ENCODE measurements around the gene FUBP3.

FUBP3 gene

DNA sequence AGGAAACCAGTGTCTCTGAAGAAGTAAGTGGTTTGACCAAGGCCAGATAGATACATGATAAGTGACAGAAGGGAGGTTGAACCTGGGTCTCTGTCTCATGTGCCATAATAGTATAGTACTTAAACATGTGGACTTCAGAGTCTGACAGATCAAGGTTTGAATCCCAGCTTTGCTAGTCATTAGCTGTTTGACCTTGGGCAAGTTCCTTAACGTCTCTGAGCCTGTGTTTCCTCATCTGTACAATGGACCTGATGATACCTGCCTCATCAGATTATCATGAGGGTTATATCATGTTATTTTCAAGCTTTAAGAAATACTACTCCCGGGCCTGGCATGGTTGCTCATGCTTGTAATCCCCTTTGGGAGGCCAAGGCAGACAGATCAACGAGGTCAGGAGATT lies 24.9 kb downstream of the FUBP3 start:
- H3K27ac ChIP-seq, result no peak overlapping the region
- no peak overlapping the region for H3K4me3 ChIP-seq

DNA sequence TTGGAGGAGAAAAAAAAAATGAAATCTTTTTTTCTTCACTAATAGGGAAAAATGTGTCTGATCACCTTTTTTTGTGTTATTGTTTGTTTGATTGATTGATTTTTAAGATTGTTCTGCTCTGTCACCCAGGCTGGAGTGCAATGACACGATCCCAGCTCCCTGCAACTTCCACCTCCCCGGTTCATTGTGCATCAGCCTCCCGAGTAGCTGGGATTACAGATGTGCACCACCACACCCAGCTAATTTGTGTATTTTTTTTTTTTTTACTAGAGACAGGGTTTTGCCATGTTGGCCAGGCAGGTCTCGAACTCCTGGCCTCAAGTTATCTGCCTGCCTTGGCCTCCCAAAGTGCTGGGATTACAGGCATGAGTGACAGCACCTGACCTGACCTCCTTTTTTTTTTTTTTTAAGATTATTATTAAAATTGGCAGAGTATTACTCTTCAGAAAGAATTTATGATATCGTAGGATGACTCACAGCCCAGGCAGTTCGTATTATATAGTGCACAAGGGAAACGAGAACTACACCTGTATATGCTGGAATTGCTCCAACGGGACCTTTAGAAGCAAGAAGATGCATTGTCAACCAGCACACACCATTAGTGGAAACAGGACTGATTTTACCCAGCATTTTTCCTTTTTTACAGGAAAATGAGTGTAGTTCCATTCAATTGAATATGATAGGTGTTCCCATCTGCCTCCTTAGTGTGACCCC lies 27.7 kb downstream of the FUBP3 start:
- no peak overlapping the region for H3K27ac ChIP-seq
- no peak overlapping the region for H3K4me3 ChIP-seq

DNA sequence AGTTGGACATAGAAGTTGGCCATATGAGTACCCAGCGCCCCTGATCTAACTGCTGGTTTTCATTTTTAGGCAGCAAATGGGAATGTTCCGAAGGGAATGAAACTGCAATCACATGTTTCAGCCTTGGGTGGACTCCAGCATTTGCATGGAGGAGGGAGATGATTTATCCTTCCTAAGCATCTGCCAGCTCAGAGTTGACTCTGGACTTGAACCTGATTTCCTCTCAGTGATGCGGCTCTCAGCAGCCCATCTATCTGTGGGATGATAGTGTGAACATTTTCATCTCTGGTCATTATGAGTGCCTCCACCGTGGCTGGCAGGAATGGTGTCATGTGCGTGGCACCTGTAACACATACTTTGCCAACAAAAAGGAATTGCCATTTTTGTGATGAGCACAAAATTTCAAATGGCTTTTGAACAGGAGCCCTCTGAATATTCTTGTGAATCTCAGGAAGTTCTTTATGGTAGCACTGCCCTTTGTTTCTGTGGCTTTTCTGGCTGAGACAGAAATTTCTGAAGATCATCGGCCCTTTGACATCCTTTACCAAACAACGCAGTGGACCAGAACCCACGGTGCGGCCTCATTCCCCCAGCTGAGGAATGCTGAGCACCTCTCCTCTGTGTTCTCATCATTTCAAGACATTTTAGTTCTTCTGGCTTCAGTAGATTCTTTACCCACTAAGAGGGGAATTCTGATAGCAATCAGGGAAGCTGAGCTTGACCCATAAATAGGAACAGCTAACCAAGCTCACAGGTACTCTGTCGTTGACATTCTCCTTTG lies 28.5 kb downstream of the FUBP3 start:
- Histone ChIP-seq H3K27ac (no peak overlapping the region), H3K4me3 (no peak overlapping the region)

DNA sequence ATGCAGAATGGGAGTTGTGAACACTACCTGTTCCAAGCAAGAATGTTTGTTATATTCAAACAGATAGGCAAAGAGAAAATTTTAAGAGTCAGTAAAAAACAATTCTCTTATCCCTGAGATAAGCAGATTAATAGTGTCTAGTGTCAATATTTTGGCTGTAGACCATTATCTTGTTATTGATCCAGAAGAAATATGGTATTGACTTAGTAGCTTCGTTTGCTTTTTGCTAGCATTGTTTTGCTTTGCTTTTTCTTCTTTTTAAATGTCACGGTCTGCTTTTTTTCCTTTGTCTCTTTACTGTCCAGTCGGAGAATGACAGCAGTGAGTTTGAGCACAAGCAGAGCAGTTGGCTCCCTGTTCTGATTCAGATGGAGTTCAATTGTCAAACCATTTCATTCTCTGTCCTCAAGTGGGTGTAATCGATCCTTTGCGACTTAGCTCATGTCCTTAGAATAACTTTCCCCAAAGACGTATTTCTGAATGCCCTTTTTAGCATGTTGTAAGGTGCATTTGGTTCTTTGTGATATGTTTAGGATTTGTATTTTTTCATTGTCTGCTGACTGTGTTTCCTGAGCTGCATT lies 29.3 kb downstream of the FUBP3 start:
- no peak overlapping the region for H3K27ac ChIP-seq
- H3K4me3 ChIP-seq, result no peak overlapping the region

DNA sequence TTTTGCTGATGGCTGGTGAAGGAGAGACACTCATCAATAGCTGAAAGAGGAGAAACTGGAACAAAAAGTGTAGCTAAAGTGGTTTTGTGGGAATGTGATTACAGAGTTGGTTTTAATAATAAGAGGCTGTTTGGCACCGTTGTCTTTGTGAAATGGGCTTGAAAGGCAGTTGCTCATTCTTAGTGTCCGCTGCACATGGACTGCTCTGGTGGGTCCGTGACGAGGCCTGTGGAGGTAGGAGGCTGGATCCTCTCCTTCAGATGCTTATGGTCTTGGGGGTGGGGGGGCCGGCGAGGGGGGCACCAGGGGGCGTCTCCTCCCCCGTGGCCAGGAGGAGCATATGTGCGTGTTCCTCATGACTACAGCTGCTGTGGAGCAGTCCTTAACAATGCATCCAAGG lies 29.8 kb downstream of the FUBP3 start:
- Histone ChIP-seq H3K4me3 (no peak overlapping the region), H3K27ac (no peak overlapping the region)

DNA sequence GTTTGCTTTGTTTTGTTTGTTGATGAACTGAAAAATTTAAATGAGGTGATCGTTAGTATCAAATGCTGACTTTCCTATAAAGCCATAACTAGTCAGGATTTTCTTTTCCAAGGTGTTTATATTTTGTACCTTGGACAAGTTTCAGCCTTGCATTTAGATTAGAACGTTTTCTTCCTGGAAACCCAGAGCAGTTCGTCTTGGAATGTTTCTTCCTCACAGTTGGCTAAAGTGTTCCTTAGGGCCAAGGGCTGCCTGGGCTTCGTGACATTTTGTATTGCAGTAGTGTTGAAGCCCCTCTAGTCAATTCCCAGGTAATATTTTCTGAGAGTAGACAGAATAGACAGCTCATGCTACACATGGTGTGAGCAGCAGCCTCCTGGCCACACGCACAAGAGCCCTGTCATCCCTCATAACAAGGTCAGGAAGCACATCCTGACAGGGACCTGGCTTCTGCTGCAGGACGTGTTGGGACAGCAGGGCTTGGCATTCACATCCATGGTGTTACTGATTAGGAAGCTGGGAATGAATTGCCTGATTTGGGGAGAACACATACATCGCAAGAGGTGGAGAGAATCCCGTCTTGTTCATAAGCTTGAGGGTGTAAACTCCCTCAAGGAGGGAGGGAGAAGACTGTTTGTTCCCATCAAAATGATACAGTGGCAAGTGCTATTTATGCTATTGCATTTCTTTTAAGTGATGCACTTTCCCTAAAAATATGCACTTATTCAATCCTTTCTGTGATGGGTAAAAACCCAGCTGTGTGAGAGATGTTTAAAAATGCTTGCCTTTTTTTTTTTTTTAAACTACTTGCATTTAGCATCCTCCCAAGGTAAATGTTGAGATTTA lies 31.7 kb downstream of the FUBP3 start:
- Histone ChIP-seq H3K27ac (no peak overlapping the region), H3K4me3 (no peak overlapping the region)

DNA sequence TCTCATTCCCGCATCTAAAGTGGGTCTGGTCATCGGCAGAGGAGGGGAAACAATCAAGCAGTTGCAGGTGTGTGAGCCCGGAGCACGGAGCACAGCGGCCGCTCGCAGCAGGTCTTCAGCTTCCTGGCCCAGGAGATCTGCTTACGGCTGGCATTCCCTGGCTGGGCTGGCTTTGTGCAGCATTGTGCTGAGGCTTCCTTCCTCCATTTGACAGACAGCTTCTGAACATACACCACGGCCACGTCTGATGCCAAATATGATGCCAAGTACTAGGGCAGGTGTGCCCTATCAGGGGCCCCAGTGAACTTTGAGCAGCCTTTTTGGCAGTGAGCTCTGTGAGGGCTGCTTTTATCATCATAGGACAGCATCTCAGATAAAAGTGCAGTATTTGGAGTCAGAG lies 37.1 kb downstream of the FUBP3 start:
- Histone ChIP-seq H3K27ac (no peak overlapping the region), H3K4me3 (no peak overlapping the region)

DNA sequence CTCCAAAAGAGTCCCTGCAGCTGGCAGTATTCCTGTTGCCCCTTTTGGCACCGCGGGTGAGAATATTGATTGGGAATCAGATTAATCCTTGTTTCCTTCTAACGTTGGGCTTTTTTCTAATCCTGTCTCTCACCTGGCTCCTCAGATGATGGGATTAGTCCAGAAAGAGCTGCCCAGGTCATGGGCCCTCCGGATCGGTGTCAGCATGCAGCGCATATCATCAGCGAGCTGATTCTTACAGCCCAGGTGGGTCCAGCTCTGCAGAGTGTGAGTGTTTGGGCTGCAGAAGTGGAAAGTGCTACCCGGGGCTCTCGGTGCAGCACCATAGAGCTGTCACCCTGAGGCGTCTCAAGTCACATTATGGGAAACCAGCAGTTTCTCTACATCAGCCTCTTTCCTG lies 44.1 kb downstream of the FUBP3 start:
- H3K27ac ChIP-seq, result no peak overlapping the region

DNA sequence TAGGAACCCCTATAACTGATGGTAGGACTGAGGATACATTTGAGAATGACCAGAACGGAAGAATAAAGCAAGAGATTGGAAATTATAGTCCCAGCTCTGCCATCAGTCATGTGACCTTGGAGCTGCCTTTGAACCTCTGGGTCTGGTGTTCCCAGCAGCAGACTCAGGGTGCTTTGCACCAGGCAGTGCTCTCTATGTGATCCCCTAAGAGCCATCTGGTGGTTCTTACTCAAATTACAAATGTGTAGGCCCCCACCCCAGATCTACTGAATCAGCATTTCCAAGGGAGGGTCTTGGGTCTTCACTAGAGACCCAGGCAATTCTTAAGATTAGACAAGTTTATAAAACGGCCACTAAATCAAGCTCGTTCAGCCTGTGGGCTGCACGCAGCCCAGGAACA lies 44.8 kb downstream of the FUBP3 start:
- no peak overlapping the region for H3K27ac ChIP-seq
- no peak overlapping the region for H3K4me3 ChIP-seq

More for the DNA sequence above, 44.1 kb downstream of the FUBP3 start:
- H3K4me3 ChIP-seq, result no peak overlapping the region

DNA sequence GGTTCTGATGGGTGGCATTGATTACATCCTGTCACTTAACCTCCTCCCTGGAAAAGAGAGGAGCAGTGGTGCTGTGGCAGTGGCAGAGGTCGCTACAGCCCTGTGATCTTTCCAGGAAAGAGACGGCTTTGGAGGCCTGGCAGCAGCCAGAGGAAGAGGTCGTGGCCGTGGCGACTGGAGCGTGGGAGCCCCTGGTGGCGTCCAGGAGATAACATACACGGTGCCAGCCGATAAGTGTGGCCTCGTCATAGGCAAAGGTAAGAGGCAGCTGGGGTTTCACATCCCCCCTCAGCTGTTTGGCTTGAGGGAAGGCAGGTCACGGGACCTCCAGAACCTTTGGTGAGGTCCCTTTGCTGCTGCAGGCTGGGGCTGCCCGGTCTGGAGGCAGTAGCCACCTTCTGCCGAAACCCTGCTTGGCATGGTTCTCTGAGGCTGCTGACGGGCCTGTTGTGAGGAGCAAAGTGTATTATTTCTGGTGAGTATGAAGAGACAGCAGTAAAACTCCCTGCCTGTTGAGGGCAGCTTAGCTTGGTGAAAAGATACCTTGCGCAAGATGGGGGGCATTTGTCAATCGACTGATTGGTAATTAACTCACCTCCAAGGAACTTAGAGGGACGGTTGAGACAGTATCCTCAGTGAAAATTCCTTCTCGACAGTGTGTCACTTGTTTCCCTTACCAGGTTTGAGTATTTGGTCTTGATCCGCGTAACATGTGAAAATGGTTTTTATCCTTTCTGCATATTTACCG lies 47.0 kb downstream of the FUBP3 start:
- H3K27ac ChIP-seq, result no peak overlapping the region

DNA sequence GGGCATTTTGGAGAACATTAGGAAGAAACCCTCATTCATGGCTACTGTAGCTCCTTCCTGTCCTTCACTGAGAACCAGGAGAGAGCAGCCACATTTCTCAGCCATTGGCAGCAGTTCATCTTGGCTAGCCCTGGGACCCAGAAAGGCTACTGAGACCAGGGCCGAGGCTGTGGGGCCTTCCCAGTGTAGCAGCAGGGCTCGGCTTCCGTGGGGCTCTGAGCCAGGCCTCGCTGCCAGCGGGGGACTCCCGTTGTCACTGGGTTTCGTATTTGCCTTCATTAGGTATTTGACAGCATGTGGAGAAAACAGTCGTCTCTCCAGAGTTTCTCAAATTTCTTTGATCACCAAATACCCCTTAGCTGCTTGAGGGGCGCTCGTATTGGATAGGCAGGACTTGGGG lies 47.7 kb downstream of the FUBP3 start:
- H3K27ac ChIP-seq, result no peak overlapping the region
- H3K4me3 ChIP-seq, result no peak overlapping the region

More for the DNA sequence above, 47.0 kb downstream of the FUBP3 start:
- no peak overlapping the region for H3K4me3 ChIP-seq

DNA sequence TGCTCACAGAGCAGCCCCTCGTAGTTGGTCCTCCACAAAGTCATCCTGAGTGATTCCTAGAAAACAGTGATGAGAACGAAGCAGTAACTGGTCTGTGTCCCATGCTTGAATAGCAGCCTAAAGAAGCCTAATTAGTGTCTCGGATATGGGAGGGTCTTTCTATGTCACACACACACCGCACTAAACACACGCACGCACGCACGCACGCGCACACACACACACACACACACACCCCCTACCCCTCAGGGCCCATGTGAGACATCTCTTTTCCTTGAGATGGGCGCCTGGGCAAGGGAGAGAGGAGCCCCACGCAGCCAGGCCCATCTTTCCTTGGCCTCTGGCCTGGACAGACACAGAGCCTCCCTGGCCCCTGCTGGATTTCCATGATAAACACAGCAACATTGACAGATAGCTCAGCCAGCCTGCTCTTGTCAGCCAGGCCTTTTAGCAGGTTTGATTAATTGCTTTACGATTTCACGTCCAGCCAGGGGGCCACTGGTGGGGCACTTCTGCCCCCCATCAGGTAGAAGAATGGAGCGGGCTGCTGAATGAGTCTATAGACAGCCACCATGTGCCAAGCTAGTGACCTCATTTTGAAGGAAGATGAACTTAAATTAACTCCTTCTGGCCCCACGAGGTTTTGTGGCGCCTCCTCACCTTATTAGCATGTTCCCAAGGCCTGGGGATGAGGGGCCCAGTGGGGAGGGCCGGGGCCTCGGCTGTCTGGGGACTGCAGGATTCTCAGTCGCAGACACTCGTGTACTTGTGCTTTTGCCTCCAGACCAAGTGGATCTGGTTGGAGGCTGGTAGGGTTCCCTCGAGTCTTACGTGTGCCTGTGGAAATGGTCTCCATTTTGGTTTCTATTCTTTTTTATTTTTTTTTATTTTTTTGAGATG lies 48.8 kb downstream of the FUBP3 start:
- no peak overlapping the region for H3K27ac ChIP-seq

DNA sequence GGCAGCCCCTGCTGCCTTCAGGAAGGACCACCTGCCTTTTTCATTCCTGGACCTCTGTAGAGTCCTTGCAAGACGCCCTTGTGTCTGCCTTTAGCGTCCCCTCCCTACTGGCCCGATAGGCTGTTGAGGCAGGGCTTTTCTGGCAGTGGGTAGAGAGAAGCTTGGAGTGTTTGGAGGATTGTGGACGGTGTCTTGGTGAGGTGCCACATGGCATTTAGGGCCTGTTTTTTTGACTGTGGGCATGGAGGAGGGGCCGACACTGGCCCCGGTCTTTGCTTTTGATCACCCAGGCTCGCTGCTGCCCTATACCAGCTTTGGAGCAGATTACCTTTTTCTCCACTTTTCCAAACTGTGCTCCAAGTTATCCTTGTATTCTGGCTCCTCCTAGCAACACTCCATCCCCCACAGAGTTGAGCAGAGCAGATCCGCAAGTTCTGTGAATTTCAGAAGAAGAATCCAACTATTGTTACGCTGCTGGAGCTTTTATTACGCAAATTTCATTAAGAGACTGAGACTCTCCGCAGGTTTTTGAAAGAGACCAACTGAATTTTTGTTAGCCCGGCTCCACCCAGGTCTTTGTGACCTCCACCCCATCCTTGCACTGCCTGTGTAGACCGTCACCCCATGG lies 50.2 kb downstream of the FUBP3 start:
- H3K27ac ChIP-seq, result no peak overlapping the region
- no peak overlapping the region for H3K4me3 ChIP-seq

More for the DNA sequence above, 48.8 kb downstream of the FUBP3 start:
- no peak overlapping the region for H3K4me3 ChIP-seq

DNA sequence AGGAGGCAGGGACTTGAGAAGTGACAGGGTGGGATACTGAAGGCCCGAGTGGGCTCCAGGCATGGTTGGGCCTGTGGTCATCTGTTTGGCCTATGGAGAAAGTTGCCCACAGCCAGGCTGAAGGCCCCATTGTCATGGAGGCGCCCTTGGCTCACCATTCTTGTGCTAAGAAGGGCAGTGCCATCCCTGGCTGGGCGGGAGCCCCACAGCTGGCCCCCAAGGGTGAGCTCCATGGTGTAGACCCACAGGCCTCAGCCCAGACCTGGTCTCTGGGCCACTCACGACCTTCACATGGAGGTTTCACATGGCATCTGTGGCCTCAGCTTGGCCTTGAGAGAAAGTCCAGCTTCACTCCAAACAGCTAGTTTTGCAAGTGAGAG lies 50.7 kb downstream of the FUBP3 start:
- Histone ChIP-seq H3K4me3 (no peak overlapping the region), H3K27ac (no peak overlapping the region)

DNA sequence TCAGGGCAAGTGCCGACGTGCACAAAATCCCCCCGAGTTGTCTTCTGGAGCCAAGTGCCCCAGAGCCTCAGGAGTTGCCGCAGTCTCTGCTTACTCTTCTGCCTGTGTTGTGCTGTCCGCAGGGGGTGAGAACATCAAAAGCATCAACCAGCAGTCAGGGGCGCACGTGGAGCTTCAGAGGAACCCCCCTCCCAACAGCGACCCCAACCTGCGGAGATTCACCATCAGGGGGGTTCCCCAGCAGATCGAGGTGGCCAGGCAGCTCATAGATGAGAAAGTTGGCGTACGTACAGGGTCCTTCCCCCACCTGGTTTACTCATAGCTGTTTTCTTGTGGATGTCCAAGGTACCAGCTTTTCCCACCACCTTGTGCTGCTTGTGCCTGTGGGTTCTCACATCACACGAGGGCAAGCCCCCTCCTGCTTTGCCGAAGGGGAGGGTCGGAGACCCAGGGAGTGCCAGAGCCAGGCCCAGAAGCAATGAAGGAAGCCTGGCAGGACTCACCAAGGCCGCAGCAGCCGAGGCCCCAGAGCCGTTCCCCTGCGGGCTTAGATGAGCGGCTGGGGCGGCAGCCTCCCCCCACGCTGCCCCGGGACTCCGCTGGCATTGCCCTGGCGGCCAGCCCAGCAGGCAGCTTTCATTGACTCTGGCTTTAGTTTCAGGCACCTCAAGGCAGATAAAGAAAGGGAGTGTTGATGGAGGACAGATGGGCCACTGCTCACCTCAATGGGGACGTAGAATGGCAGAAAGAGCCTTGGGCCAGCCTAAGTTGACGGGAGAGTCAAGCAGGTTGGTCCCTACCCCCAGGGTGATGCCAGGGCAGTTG lies 51.3 kb downstream of the FUBP3 start:
- no peak overlapping the region for H3K4me3 ChIP-seq
- no peak overlapping the region for H3K27ac ChIP-seq

DNA sequence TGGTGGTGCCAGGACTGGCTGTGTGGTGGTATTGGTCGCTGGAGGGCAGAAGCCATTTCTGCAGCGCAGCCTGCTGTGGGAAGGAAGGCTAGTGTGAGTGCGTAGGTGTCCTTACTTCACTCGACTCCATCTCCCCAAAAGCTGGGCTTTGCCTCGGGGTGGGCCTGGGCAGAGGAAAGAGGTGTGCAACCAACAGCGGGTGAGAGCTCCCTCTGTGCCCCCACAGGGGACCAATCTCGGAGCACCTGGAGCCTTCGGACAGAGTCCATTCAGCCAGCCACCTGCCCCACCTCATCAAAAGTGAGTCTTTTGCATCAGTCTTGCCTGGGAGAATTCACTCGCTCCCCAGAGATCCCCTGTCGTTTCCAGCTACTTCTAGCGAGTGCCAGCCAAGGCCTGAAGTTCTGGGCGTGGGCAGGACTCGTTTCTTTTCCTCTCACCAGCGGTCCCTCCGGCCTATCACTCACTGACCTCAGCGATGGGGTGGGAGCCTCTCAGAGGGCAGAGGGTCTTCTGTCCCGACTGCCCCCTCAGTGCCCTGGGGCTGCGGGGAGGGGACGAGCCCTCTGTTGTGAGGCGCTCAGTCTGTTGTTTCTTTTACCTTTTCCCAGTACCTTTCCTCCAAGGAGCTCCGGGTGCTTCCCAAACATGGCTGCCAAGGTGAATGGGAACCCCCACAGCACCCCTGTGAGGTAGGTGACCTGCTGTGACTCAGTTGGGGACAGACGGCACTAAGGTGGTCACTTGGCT lies 52.1 kb downstream of the FUBP3 start:
- no peak overlapping the region for H3K4me3 ChIP-seq
- no peak overlapping the region for H3K27ac ChIP-seq

All from skin epidermis (tissue), 12 donors.